Lower leg skin (tissue), 4 donors: ENCODE results near the gene MMRN2. TPM values are rescaled to one million over a fixed set of nuclear protein-coding genes. Genes with fewer than 3 reads are reported as not detected.
"Not testable (repeated sequence)": the region's sequence is repeated elsewhere in the genome, so short reads cannot be mapped to it uniquely, and the experiment has no call there.

Experiments used
- DNase-seq, 2 donors: peaks; one replicate each; pipeline ENCODE4 v3.0.0-alpha.2; 2019; ENCODE audit warnings: low spot score in 2 of 2
- H3K4me3 ChIP-seq: fragments of 200-600 bp; sonication (generic); 2 replicates; pipeline ENCODE4 v1.5.1; 2017; ENCODE audit warnings: mild to moderate bottlenecking, low read depth; ENCODE audit not compliant: poor library complexity, severe bottlenecking
- CTCF ChIP-seq, 3 donors: fragments of 450-650 bp; IDR thresholded peaks; one replicate each; pipeline ENCODE4 v1.5.1; 2016; ENCODE audit warnings: antibody characterized with exemption in 3 of 3, mild to moderate bottlenecking in 3 of 3, moderate library complexity in 2 of 3
- POLR2A ChIP-seq, 2 donors: fragments of 450-650 bp; IDR thresholded peaks; one replicate each; pipeline ENCODE4 v1.6.1; 2016 to 2017; ENCODE audit warnings: antibody characterized with exemption in 2 of 2, mild to moderate bottlenecking in 1 of 2, moderate library complexity in 1 of 2
- WGBS, 2 donors: methylation state at CpG; one replicate each; pipeline ENCODE4 v1.1.5; 2018; 5-methylcytosine and 5-hydroxymethylcytosine counted together
- intact Hi-C: fragments of 100-400 bp; cut with DNase I; formaldehyde crosslinking; loops from one replicate; pipeline ENCODE4 v1.15.0; 2023; ENCODE audit warnings: low total_unique reads
- total RNA-seq, 4 donors: library from RNA; depleted of rRNA; stranded (reverse); fragments of >200 nt; gene quantifications; one replicate each; pipeline ENCODE4 v1.1.0, GENCODE V29; 2016

The MMRN2 gene
- 10 to 100 TPM; 24.5 to 50.8 (median 40.2) TPM for total RNA-seq

DNA sequence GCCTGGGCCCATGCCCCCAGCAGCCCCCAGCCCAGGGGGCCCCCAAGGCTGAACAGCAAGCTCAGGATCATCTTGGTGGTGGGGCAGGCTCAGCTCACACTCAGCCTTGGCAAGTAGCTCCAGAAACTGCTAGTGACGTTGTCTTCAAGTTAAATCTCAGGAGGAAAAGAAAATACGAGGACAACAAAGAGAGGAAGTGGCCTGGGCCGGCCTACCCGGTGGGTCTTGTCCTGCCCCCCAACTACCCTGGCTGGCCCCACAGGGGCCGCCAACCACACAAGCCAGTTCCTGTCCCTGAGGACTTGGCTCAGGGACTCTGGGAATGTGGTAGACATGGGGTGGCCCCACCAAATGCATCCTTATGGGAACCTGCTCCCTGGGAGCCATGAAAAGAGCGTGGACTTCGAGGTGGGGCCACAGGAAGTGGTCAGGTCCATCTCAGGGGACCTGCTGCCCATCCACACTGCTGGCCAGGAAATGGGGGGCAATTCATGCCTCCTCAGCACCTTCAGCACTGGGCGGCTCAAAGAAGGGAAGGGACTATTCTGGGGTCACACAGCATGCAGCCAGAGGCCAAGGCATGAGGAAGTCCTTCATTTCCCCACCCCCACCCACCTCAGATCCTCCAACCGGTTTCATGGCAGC is at the start of gene MMRN2:
Gene MMRN2 (minus strand): TSS at position 145 of the 645 bp plus-strand sequence. CDS start 74 bp downstream, at position 71.
- H3K4me3 ChIP-seq: no peak within 1 kb of the TSS
- intact Hi-C loops: no loop called here
- TF ChIP-seq POLR2A (IDR thresholded peaks at IDR 0.05): no peak
- no peak for TF ChIP-seq CTCF (IDR thresholded peaks at IDR 0.05)
- 56 to 73% methylated on average over 8 to 9 of the region's 9 CpGs for WGBS, 2 donors
- no peak for DNase-seq

DNA sequence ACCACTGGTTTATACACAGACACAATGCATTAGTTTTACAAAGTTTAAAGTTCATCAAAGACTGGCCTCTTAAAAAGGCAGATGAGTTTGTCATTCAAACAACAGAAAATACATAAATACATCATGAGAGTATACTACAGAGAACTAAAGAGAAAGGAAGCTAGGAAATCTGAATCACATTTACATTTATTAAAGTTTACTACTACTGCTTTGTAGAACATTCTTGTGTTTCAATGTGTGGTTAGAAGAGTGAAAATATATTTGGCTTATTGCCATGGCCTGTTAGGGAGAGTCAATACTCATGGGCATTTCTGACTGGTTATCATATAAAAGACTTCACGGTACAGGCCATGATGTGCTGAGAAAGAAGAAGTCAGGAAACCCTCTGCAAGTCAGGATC is 49.7 kb upstream of the MMRN2 start:
- DNase-seq, H3K4me3 ChIP-seq, intact Hi-C loops: not testable (repeated sequence)
- 60 to 67% methylated on average over 1 of the region's 1 CpG for WGBS, 2 donors

- TF ChIP-seq CTCF (IDR thresholded peaks at IDR 0.05): no peak
- DNase-seq: no peak
- 71 to 79% methylated on average over 3 of the region's 3 CpGs for WGBS, 2 donors
- intact Hi-C loops: no loop called here
- no peak overlapping the region for H3K4me3 ChIP-seq
Observed at GRCh38 chr10:87000491-87000890, 43.1 kb upstream of the MMRN2 start.

DNA sequence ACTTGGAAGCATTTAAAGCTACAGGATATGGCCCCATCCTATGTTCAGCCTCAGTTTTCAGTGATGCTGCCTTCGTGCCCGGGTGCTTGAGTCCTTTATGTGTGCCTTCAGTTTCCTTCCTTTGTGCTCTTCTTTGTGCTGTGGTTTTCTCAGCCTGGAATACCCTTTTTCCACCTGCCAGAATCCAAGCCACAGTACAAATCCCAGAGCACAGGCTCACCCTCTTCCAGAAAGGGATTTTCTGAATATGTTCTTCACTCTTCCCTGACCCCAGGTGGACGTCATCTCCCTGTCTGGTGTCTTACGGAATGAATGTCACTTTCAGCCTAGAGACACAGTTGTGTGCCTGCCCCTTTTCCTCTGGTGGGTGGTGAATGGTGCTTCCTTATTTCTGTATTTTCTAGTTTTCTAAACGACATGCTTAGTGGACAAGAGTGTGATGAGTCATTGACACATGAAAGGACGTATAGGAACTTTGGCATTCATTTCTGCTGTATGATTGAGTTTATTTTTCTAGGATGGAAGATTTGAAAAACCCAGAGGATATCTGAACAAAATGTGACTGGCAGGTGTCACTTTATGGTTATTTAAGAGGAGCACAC is 42.5 kb upstream of the MMRN2 start:
- H3K4me3 ChIP-seq, intact Hi-C loops, DNase-seq: not testable (repeated sequence)
- 71 to 74% methylated on average over 6 of the region's 6 CpGs for WGBS, 2 donors

DNA sequence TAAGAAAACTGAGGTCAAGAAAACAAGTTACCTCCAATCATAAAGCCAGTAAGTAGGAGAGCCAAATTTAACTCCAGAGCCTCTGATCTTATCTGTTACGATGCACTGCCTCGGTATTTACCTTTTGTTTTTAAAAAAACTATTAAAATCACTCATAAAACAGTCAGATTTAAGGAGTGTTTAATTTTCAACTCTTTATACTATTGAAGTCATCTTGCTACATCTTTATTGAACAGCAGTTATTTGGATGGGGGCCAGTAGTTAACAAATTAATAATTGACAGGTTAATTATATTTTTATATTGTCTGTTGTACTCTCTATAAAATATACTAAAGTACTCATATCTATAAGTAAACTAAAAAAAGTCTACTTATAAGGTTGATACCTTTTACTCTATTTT is 35.5 kb upstream of the MMRN2 start:
- TF ChIP-seq POLR2A (IDR thresholded peaks at IDR 0.05) (no peak), CTCF (IDR thresholded peaks at IDR 0.05) (no peak)

GRCh38 chr10:86992456-86992855 is 35.0 kb upstream of the MMRN2 start:
- intact Hi-C loops: no loop called here
- no peak overlapping the region for H3K4me3 ChIP-seq
- no peak for TF ChIP-seq POLR2A (IDR thresholded peaks at IDR 0.05)
- TF ChIP-seq CTCF (IDR thresholded peaks at IDR 0.05): no peak

More for the DNA sequence above, 35.5 kb upstream of the MMRN2 start:
- DNase-seq: no peak
- intact Hi-C loops: no loop called here
- 65 to 68% methylated on average over 2 of the region's 2 CpGs for WGBS, 2 donors
- no peak overlapping the region for H3K4me3 ChIP-seq

GRCh38 chr10:86991362-86991761 is 33.9 kb upstream of the MMRN2 start:
- WGBS, 2 donors: 83 to 86% methylated on average over 12 of the region's 12 CpGs
- H3K4me3 ChIP-seq, intact Hi-C loops, DNase-seq: not testable (repeated sequence)

More at GRCh38 chr10:86992456-86992855, 35.0 kb upstream of the MMRN2 start:
- no peak for DNase-seq
